ENCODE data around the gene BOD1L1. TPM values are rescaled to one million over a fixed set of nuclear protein-coding genes. Genes with fewer than 3 reads are reported as not detected.

Gene BOD1L1
- total RNA-seq, 1 experiment from 2014 or later: 37.2 TPM

DNA sequence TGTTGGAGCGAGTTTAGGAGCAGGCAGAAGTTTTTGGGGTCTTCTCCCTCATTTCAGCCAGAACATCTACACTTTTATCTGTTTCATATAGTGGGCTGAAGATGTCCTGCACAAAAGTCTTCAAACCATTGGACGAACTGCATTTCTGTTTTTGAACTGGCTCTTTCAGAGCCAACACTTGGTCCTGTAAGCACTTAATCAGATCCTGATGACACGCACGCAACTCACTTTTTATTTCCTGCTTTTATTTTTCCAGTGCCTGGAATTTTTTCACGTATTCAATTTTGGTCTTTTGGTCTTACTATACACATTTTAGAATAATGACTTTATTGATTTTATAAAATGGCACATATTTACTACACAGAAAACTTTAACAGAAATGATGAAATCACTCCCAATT, 43.0 kb downstream of the BOD1L1 start:
- Histone ChIP-seq H3K9me3 (no peaks in the 10 kb centered on the region), H3K4me3 (ENCODE audit: low read depth, low read length) (no peak overlapping the region), H3K27me3 (replicated peaks; ENCODE audit: control insufficient read depth, insufficient read depth, low read length) (no peaks in the 10 kb centered on the region), H3K4me1 (peaks cover 5% of the 10 kb centered on the region; the same call in 1 of the 2 replicates), H3K36me3 (ENCODE audit: control insufficient read depth, insufficient read depth, low read length) (peaks cover 1% of the 10 kb centered on the region)
- no peak for DNase-seq
- H3K4me1 Mint-ChIP-seq (ENCODE audit: low read depth, unreplicated experiment): no peaks in the 10 kb centered on the region
- peaks cover 36% of the 10 kb centered on the region for H3K36me3 Mint-ChIP-seq (ENCODE audit: insufficient read depth, unreplicated experiment)
- CTCF ChIA-PET: no interaction called here
- POLR2A ChIA-PET: no interaction called here
- H3K27me3 Mint-ChIP-seq (ENCODE audit: insufficient read depth, unreplicated experiment): no peaks in the 10 kb centered on the region
- TF ChIP-seq, protein P1, sequence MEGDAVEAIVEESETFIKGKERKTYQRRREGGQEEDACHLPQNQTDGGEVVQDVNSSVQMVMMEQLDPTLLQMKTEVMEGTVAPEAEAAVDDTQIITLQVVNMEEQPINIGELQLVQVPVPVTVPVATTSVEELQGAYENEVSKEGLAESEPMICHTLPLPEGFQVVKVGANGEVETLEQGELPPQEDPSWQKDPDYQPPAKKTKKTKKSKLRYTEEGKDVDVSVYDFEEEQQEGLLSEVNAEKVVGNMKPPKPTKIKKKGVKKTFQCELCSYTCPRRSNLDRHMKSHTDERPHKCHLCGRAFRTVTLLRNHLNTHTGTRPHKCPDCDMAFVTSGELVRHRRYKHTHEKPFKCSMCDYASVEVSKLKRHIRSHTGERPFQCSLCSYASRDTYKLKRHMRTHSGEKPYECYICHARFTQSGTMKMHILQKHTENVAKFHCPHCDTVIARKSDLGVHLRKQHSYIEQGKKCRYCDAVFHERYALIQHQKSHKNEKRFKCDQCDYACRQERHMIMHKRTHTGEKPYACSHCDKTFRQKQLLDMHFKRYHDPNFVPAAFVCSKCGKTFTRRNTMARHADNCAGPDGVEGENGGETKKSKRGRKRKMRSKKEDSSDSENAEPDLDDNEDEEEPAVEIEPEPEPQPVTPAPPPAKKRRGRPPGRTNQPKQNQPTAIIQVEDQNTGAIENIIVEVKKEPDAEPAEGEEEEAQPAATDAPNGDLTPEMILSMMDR (IDR thresholded peaks at IDR 0.05; ENCODE audit: insufficient read depth in 1 of 2, low read depth in 1 of 2, low read length in 1 of 2, severe bottlenecking in 1 of 2, unreplicated experiment in 1 of 2): no peak
- H3K9me3 Mint-ChIP-seq (ENCODE audit: unreplicated experiment): no peaks in the 10 kb centered on the region
- intact Hi-C loops (cut with micrococcal nuclease; ENCODE audit: unreplicated experiment): no loop called here
- no peak overlapping the region for H3K27ac Mint-ChIP-seq (ENCODE audit: unreplicated experiment)
- H3K4me3 Mint-ChIP-seq (ENCODE audit: unreplicated experiment): no peak overlapping the region
- BruUV-seq (replicated peaks): no TSS peak

DNA sequence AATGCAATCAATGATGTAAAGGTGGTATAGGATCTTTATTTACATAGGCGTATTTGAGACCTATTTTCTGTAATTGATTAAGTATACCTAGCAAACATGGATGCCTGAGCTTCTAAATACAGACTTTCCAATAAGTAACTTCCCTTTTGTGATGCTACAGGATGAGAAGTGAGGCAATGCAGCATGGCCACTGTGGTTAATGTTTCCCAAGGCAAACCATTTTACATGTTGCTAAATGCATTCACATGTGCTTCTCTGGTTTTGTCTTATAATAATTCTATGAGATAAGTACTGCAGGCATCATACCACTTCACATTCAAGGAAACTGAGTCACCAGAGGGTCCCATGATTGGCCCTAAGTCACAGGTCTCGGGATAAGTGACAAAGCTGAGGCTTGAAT, 47.5 kb downstream of the BOD1L1 start:
- TF ChIP-seq, protein P1 (IDR thresholded peaks at IDR 0.05; ENCODE audit: insufficient read depth in 1 of 2, low read depth in 1 of 2, low read length in 1 of 2, severe bottlenecking in 1 of 2, unreplicated experiment in 1 of 2): no peak
- ChIA-PET CTCF (no interaction called here), POLR2A (no interaction called here)
- DNase-seq: no peak
- Histone ChIP-seq H3K36me3 (ENCODE audit: control insufficient read depth, insufficient read depth, low read length) (no peaks in the 10 kb centered on the region; the same call in 1 of the 2 replicates), H3K4me1 (peaks cover 8% of the 10 kb centered on the region; the same call in 1 of the 2 replicates), H3K9me3 (no peaks in the 10 kb centered on the region), H3K27me3 (replicated peaks; ENCODE audit: control insufficient read depth, insufficient read depth, low read length) (no peaks in the 10 kb centered on the region), H3K4me3 (ENCODE audit: low read depth, low read length) (no peak overlapping the region)
- no peaks in the 10 kb centered on the region for H3K27me3 Mint-ChIP-seq (ENCODE audit: insufficient read depth, unreplicated experiment)
- H3K9me3 Mint-ChIP-seq (ENCODE audit: unreplicated experiment): no peaks in the 10 kb centered on the region
- H3K4me1 Mint-ChIP-seq (ENCODE audit: low read depth, unreplicated experiment): no peaks in the 10 kb centered on the region
- intact Hi-C loops (cut with micrococcal nuclease; ENCODE audit: unreplicated experiment): no loop called here
- H3K36me3 Mint-ChIP-seq (ENCODE audit: insufficient read depth, unreplicated experiment): peaks cover 39% of the 10 kb centered on the region
- peak overlapping the region; percentile 39 for H3K27ac Mint-ChIP-seq (ENCODE audit: unreplicated experiment)
- H3K4me3 Mint-ChIP-seq (ENCODE audit: unreplicated experiment): no peak overlapping the region
- BruUV-seq (replicated peaks): no TSS peak

DNA sequence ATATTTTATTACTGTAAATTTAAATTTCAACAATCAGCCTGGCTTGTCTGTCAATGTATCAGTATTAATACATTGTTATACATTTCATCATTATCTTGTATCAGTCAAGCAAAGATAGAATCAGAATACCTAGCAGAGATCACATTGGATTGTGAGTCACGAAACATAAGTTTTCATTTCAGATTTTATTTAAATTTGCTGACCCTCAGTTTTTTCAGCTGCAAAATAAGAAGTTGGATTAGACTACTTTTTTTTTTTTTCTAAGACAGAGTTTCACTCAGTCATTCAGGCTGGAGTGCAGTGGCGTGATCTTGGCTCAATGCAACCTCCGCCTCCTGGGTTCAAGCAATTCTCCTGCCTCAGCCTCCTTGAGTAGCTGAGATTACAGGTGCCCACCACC, 49.9 kb downstream of the BOD1L1 start:
- Histone ChIP-seq H3K4me1 (peaks cover 8% of the 10 kb centered on the region; the same call in 1 of the 2 replicates), H3K27me3 (replicated peaks; ENCODE audit: control insufficient read depth, insufficient read depth, low read length) (no peaks in the 10 kb centered on the region), H3K4me3 (ENCODE audit: low read depth, low read length) (no peak overlapping the region), H3K9me3 (no peaks in the 10 kb centered on the region), H3K36me3 (ENCODE audit: control insufficient read depth, insufficient read depth, low read length) (no peaks in the 10 kb centered on the region; the same call in 1 of the 2 replicates)
- intact Hi-C loops (cut with micrococcal nuclease; ENCODE audit: unreplicated experiment): no loop called here
- Mint-ChIP-seq H3K27me3 (ENCODE audit: insufficient read depth, unreplicated experiment) (no peaks in the 10 kb centered on the region), H3K27ac (ENCODE audit: unreplicated experiment) (no peak overlapping the region), H3K4me1 (ENCODE audit: low read depth, unreplicated experiment) (no peaks in the 10 kb centered on the region), H3K9me3 (ENCODE audit: unreplicated experiment) (no peaks in the 10 kb centered on the region), H3K4me3 (ENCODE audit: unreplicated experiment) (no peak overlapping the region), H3K36me3 (ENCODE audit: insufficient read depth, unreplicated experiment) (peaks cover 37% of the 10 kb centered on the region)
- POLR2A ChIA-PET: no interaction called here
- no TSS peak for BruUV-seq (replicated peaks)
- CTCF ChIA-PET: no interaction called here
- DNase-seq: no peak
- TF ChIP-seq, protein P1 (IDR thresholded peaks at IDR 0.05; ENCODE audit: insufficient read depth in 1 of 2, low read depth in 1 of 2, low read length in 1 of 2, severe bottlenecking in 1 of 2, unreplicated experiment in 1 of 2): no peak

Data from Caco-2 (cell line).